Stimulated activated CD8-positive, alpha-beta memory T cell treated with anti-CD3 and anti-CD28 coated beads, Interleukin-4, amount 100 ng/mL, for 1 hour (primary cell): ENCODE measurements around the gene IPCEF1.

Experiments
- DNase-seq, 2 donors: peaks; one replicate each; pipeline ENCODE4 v3.0.0-alpha.2; 2020; ENCODE audit warnings: low read depth in 2 of 2, low spot score in 1 of 2

Gene IPCEF1

DNA sequence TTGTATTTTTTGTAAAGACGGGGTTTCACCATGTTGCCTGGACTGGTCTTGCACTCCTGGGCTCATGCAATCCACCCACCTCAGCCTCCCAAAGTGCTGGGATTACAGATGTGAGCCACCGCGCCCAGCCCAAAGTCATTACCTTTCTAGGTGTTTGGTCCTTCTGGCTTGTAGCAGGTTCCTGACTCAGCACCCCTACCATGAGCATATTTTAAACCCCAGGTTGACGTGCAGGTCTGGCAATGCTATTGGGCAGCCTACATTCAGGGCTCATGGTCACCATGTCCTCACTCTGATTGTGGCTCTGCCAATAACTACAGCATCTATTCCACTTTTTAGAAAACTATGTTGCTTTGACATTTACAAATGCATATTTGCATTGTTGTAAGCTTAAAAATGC, 59.4 kb downstream of the IPCEF1 start:
- DNase-seq, result no peak

DNA sequence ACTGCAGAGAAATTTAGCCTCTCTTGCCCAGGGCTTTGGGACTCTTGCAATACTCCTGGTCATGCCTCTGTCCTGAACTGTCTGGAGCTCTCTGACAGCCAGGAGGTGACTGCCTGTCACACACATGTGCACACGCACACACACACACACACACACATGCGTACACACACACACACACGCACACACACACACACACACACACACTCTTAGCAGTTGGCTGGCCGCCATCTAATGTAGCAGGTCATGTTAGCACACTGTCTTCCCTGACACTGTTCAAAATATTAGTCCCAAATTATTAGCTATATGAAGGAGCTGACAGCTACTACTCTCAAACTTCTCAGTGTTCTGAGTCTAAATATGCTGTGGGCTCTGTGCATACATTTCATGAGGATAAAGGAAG, 60.9 kb downstream of the IPCEF1 start:
- no peak for DNase-seq

DNA sequence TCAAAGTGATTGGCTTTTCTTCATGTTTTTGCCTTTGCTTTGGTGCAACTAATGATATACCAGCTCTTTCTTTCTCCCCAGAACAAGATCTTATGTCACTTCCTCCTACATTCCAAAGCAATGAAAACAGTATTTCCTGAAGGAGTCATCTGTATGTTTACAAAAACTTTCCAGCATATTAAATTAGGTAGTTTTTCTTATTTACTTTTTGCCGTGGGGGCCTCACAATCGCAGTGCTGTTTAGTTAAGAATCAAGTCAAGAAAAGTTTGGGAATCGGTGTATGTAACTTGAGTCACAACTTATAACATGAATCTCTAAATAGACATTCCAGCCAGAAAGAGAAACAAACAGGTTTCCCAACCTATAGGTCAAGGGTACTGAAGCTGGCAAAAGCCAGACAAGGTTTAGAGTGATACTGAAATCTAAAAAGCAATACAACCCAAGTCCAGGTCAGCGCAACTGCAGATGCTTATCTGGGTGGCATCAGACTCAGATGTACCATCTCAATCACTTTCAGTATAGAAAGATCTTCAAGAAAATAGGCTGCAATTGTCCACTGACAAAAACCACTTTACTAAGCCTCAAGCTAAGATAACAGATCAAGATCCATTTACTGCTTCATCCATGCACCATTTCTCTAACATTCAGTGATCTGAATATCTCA, 63.6 kb downstream of the IPCEF1 start:
- no peak for DNase-seq

DNA sequence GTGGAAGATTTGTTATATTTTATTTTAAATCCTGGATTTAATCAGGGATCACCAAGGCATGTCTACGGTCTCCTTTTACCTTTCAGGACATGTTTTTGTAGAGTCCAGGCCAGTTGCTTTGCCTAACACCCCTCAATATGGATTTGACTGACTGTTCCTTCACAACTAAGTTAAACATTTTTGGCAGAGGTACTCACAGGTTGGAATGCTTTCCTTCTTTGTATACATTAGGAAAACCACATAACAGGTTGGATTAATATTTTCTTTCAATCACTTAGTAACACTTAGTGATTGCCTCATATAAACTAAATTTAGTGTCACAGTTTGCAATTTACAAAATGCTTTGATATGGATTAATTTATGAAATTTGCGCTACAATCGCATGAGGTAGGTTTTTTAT, 64.5 kb downstream of the IPCEF1 start:
- no peak for DNase-seq

DNA sequence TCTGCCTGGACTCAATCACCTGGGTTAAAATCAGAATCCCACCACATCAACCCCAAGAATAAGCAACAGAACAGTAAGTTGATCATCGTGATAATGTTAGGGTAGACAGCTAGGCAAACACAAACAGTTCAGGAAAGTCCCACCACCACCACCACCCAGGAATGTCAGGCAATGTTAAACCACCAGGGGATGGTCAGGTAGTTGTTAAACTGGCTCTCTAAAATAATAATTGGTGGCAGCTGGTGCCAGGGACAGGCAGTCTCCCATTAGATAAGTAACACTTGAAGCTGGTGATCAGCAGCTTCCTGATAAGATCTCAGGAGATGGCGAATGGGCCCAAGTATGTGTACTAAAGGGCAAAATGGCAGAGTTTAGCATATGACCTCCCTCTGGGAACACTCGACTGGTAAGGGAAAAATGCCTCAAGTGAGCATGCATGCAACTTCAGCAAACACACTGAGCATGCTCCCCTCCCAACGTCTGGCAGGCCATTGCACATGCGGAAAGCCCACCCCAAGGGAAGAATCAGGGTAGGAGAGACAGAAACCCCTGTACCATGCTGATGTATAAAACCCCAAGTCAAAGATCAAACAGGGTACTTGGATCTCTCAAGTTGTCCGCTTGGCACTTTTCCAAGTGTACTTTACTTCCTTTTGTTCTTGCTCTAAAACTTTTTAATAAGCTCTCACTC, 66.6 kb downstream of the IPCEF1 start:
- no peak for DNase-seq

DNA sequence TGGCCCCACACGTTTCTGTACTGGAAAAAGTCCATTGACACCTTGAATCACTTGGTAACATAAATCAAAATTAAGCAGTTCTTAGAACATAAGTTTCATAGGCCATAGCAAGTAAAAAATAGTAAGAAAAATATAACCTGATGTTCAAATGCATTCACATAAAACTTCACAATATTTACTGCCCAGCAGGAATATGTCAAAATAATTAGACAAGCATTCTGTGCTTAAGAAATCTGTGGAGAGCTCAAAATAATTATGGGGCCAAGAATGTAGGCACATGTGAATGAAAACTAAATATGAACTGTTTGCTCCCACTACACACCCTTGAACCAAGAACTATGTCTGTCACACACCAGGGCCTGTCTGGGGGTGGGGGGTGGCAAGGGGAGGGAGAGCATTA, 70.8 kb downstream of the IPCEF1 start:
- no peak for DNase-seq

DNA sequence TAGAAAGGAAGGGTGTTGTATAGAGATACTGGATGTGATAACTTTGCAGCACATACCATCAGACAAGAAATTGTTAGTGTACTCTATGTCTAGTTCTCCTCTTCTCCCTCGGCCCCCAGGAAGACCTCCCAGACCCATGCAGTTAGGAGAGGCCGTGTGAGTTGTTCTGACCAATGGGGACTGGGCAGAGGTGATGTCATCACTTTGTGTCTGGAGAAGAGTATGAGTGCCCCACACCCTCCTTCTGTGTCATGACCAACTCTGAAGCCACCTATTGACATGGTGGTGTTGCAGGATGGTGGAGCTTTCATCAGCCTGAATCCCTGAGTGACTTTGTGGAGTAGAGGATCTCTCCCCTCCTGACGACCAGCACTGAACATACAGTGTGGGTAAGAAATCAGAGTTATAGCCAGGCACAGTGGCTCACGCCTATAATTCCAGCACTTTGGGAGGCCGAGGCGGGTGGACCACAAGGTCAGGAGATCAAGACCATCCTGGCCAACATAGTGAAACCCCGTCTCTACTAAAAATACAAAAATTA, 72.2 kb downstream of the IPCEF1 start:
- no peak for DNase-seq

DNA sequence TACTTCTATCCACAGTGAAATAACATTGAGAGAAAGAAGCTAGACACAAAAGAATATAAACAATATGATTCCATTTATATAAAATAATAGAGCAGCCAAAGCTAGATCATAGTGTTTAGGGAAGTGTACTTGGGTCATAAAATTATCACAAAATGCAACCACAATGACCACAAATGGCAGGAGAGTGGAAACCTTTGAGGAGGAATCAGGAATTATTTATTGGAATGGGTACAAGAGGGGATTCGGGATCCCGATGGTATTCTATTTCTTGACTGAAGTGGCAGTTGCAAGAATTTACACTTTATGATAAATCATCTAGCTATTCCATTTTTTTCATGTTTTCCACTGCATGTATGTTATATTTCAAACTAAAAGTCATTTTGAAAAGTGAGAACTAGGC, 76.1 kb downstream of the IPCEF1 start:
- DNase-seq, result no peak

DNA sequence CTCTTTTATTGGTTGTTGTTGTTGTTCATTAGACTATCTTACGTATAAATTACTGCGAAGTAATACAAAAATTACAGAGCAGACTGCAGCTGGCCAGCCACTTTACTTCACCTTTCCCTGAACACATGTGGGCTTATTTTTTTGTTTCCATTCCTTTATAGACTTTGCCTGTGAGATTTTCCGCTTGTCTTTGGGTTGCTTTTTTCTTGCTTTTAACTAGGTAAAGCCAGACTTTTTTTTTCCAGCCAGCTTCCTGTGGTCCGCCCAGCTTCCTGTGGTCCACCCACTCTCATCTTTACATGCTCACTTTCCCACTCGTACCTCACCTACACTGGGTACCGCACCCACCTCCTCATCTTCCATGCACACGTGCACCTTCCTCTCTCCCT, 79.0 kb downstream of the IPCEF1 start:
- no peak for DNase-seq

DNA sequence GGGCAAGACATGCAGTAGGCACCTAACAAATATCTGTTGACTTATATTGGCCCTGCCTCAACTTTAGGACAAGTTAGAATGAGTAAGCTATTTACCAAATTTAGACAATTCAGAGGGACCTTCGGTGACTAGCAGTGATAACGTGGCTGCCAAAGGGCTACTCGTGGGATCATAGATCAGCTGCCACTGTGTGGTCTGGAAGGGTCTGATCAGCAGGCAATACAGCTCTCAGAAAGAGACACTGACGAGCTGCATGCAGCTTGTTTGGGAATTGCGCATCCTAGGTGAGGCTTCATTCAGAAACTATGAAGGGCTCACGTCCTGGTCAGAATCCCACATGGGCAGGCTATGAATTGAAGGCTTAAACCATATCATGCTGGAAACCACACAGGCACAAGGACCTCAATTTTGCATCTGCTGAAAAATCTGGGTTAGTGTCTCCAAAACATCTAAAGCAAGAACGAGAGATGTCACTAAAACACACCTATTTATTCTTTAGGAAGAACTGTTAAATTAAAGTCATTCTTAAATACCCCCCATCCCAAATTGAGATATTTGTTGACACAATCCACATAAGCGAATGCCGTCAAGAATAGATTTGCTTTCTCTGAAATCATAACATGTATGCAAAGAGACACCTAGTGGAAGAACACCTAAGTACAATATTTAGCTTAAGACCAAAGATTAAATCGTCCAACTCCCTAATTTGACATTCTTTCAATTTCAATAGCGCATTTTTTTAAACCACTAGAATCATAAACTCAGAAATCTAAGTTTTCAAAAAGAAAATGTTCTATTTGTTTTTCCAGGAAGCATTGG, 79.6 kb downstream of the IPCEF1 start:
- no peak for DNase-seq

DNA sequence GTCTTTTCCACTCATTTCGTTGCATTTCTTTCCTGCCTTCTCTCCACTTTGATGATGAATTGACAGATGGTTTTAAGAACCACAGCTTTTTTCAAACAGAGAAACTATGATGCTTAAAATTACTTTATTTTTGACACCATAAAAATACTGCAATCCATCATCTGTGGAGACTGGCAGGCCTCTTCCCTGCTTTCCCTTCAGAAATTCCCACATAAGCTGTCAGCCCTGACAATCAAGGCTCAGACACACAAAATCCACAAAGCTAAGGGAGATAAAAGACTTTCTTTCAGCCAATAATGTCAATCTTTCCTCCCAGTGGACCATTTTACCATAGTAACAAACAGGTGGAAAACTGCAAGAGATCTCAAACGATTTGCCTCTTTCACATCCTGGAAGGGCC, 82.4 kb downstream of the IPCEF1 start:
- DNase-seq, result no peak

DNA sequence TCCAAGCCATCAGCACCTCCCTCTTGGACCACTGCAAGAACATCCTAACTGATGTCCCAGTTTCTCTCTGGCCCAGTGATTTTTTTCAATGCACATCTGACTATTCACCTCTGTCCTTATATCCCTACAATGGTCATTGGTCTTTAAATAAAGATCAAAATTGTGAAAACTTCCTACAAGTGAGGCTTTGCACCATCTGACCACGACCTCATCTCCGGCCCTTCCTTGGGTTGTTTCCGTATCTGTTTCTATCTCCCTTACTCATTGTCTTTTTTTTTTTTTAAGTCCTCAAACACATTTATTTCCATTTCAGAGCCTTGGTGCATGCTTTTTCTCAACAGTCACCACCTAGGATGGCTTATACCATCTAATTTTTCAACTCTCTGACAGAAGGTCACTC, 88.1 kb downstream of the IPCEF1 start:
- no peak for DNase-seq

DNA sequence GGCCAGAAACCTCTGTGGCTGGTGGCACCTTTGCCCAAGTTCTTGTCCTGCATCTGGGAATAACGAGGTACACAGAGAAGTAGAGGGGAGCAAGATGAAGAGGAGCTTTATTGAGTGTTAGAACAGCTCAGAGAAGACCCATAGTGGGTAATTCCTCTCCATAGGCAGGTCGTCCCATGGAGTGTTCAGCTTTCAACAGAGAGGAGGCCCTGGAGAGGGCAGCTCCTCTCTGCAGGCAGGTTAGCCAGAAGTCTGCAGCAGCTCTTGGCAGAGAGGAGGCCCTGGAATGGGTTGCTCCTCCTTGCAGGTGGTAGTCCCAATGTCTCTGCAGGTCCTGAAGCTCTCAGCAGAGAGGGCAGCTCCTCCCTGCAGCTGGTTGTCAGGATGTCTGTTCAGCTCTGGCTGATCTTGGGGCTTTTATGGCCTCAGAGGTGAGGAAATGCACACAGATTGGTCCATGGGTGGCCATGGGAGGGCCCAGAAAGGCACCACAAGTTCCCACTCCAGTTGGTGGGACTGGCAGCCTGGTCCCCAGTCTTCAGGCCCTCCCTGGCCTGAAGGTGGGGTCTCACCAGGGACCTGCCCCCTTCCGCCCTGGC, 89.0 kb downstream of the IPCEF1 start:
- DNase-seq, result no peak

DNA sequence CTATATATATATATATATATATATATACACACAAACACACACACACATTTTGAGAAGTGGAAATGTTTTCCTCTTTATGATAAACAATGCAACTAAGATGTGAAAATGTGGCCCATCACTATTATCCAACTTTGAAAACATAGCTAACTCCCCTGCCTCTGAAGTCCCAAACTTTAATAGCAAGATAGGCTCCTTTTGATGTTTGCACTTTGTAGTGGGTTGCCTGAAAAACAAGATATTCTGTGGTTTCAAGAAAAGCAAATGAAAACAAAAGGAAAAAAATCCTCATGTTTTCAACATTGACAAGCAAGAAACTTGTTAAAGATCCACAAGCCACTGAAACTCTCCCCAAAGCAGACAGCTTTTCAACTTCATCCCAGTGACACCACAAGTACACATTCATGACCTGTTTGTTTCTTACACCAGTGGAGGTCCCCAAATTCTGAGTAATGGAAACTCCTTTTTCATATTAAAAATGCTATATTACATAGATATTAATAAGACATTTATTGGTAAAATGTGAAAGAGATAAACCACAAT, 90.0 kb downstream of the IPCEF1 start:
- DNase-seq, result no peak

DNA sequence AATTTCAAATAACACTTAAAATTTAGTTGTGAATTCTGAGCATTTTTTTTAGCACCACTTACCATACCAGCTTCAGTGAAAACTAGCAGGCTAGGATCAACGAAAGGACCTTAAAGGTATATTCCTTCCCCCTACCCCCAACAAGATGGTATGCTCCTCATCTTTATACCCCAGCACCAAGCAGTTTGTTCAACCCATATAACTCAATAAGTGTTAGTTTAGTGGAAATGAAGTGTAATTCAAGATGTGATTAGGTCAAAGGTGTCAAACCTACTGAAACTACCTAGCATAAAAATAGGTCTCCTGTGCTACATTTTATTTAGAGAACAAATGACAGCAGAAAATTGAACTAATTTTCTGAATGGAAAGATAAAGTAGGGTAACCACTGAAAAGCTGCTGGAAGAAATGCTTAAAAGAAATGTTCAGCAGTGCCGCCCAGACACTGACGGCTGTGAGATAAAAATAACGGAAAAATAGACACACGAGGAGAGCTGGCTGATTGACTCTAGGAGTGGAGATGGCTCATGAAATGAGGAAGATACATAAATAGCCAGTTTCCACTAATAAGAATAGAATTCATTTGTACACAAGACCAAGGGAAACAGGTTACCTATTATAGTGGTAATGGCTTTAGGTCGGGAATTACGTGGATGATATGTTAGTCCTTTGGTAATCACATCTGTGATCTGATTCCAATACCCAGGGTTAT, 94.8 kb downstream of the IPCEF1 start:
- DNase-seq, result no peak

DNA sequence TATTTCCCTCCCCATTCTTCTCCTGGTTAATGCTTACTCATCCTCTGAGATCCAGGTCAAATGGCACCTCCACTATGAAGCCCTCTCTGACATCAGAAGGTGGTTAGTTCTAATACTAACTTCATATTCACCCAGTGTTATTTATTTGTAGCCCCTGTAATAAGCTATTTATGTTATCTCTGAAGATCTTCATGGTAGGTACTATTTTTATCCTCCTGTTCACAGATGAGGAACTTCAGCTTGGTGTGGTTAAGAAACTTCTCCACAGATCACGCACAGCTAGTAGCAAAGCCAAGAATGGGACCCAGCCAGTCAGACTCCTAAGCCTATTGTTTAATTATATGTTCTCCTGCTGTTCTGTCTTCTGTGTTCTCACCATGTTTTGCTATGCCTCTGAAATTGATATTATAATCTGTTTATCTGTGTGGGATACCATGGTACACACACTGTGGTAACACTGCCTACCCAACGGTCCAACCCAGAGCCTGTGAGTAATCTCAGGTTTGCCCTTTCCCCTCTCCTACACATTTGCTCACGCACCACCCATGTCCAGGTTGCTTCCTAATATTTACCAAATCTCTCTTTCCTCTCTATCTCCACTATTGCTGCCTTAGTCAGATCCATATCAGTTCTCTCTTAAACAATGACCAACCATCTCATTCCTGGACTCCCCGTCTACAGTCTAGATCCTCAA, 98.4 kb downstream of the IPCEF1 start:
- DNase-seq, result no peak

DNA sequence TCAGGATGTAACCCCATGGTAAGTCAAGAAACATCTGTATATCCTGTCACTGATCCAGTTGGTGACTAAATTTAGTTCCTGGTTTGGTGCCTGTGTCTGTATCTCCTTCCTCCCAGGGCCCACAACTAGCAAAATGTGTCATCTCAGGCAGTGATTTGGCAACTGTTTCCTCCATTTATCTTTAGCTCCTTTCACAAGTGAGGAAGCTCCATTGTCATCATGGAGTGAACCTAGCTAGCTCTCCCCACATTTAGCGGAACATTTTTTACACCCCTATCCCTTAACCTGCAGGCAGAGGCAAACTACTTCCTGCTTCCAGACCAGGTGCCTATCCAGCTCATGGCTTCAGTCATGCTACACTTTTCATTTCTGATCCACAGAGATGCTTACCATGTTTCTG, 99.5 kb downstream of the IPCEF1 start:
- no peak for DNase-seq

DNA sequence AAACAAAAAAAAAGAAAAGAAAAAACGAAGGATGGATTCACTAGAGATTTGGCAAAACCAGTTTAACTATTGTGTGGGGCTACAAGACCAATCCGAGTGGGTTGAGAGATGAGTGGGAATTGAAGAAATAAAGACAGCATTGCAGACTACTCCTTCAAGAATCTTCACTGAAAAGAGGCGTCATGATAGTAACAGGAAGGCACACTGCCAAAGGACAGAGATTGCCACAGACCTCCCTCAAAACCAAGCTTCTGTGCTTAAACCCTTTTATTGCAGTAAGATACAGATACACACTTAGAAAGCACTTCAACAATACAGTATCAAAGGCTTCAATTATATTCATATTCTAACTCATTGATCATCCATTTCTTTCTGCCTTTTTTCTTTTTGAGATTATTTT, 103.9 kb downstream of the IPCEF1 start:
- DNase-seq, result no peak

DNA sequence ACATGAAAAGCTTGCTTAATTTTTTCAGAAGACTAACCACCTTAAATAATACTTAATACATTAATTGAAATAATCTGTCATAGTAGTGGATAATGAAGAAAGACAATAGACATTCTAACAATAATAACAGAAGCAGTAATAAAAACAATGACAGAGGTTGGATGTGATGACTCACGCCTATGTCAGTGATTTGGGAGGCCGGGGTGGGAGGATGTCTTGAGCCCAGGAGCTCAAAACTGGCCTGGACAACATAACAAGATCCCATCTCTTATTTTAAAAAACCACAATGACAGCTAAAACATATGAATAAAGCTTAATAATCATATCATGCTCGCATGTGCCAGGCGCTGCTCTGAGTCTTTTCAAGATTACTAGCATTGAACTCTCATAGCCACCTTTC, 105.5 kb downstream of the IPCEF1 start:
- DNase-seq, result no peak
